Skeletal muscle satellite cell (primary cell): ENCODE data around the gene SLC16A14.

Source experiments
- H3K27me3 ChIP-seq: 2 replicates; pipeline ENCODE4 v1.7.0; 2013; ENCODE audit warnings: low read length; ENCODE audit not compliant: control insufficient read depth, insufficient read depth
- H3K36me3 ChIP-seq: 2 replicates; pipeline ENCODE4 v1.7.0; 2013; ENCODE audit warnings: mild to moderate bottlenecking, control low read depth, low read length; ENCODE audit not compliant: insufficient read depth
- H3K4me1 ChIP-seq: 2 replicates; pipeline ENCODE4 v1.7.0; 2013; ENCODE audit warnings: low read length; ENCODE audit not compliant: control insufficient read depth, insufficient read depth
- H3K4me2 ChIP-seq: 2 replicates; pipeline ENCODE4 v1.7.0; 2013; ENCODE audit warnings: mild to moderate bottlenecking, low read length
- H3K4me3 ChIP-seq: 2 replicates; pipeline ENCODE4 v1.7.0; 2013; ENCODE audit warnings: low read length
- H3K9ac ChIP-seq: 2 replicates; pipeline ENCODE4 v1.7.0; 2013; ENCODE audit warnings: mild to moderate bottlenecking, low read depth, low read length, moderate library complexity
- H3K9me3 ChIP-seq: replicated peaks from 2 replicates; pipeline ENCODE4 v1.7.0; 2013; ENCODE audit warnings: mild to moderate bottlenecking, control low read depth, low read length

The SLC16A14 gene

GRCh38 chr2:230019742-230020141 is 49.0 kb downstream of the SLC16A14 start:
- no peak overlapping the region for H3K4me2 ChIP-seq
- H3K9me3 ChIP-seq, result no peaks in the 10 kb centered on the region
- H3K4me1 ChIP-seq, result no peaks in the 10 kb centered on the region
- H3K9ac ChIP-seq, result no peak overlapping the region
- H3K27me3 ChIP-seq, result no peaks in the 10 kb centered on the region
- no peak overlapping the region for H3K4me3 ChIP-seq
- no peaks in the 10 kb centered on the region for H3K36me3 ChIP-seq

DNA sequence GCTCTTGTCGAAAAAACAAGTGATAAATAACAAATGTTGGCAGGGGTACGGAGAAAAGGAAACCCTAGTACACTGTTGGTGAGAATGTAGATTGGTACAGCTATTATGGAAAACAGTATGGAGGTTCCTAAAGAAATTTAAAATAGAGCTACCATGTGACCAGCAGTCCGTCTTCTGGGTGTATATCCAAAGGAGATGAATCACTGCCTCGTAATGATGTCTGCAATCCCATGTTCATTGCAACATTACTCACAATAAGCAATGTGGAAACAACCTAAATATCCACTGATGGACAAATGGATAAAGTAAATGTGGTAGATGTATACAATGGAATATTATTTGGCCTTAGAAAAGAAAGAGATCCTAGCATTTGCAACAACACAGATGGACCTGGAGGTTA is 50.6 kb downstream of the SLC16A14 start:
- Histone ChIP-seq H3K27me3 (no peaks in the 10 kb centered on the region), H3K4me1 (no peaks in the 10 kb centered on the region), H3K9ac (no peak overlapping the region), H3K9me3 (no peaks in the 10 kb centered on the region), H3K4me3 (no peak overlapping the region), H3K36me3 (no peaks in the 10 kb centered on the region), H3K4me2 (no peak overlapping the region)

DNA sequence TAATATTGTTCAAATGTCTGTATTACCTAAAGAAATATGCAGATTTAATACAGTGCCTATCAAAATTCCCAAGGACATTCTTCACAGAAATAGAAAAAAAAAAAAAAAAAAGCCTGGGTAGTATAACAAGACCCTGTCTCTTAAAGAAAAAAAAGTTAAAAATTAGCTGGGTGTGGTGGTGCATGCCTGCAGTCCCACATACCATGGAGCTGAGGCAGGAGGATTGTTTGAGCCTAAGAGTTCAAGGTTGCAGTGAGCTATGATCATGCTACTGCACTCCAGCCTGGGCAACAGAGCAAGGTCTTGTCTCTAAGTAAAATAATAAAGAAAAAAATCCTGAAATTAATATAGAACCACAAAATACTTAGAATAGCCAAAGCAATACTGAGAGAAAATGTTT is 51.9 kb downstream of the SLC16A14 start:
- H3K4me3 ChIP-seq, result no peak overlapping the region
- no peaks in the 10 kb centered on the region for H3K9me3 ChIP-seq
- H3K27me3 ChIP-seq, result no peaks in the 10 kb centered on the region
- H3K36me3 ChIP-seq, result no peaks in the 10 kb centered on the region
- no peak overlapping the region for H3K4me2 ChIP-seq
- H3K4me1 ChIP-seq, result no peaks in the 10 kb centered on the region
- H3K9ac ChIP-seq, result no peak overlapping the region

GRCh38 chr2:230012267-230012884 is 56.3 kb downstream of the SLC16A14 start:
- H3K36me3 ChIP-seq, result no peaks in the 10 kb centered on the region
- H3K4me2 ChIP-seq, result no peak overlapping the region
- no peaks in the 10 kb centered on the region for H3K9me3 ChIP-seq
- no peak overlapping the region for H3K4me3 ChIP-seq
- H3K27me3 ChIP-seq, result no peaks in the 10 kb centered on the region
- H3K4me1 ChIP-seq, result peaks cover 4% of the 10 kb centered on the region
- H3K9ac ChIP-seq, result no peak overlapping the region

- Histone ChIP-seq H3K4me1 (peaks cover 4% of the 10 kb centered on the region), H3K4me2 (no peak overlapping the region), H3K9ac (no peak overlapping the region)
These were observed 57.1 kb downstream of the SLC16A14 start for GRCh38 chr2:230011617-230012016.

DNA sequence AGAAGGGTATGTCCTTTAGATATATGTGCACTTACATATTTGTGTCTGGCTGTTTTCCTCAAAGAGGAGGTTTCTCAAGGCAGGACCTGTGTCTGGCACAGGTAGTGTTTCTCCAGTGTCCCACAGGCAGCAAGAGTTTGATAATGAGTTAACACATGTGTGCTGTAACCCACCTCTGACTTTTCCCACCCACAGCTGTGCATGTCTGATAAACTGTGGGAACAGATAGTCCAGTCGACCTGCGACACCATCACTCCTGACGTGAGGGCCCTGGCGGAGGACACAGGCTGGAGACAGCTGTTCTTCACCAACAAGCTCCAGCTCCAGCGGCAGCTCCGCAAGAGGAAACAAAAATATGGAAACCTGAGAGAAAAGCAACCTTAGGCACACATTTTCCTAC is 58.2 kb downstream of the SLC16A14 start:
- Histone ChIP-seq H3K9me3 (no peaks in the 10 kb centered on the region), H3K4me2 (no peak overlapping the region), H3K4me3 (no peak overlapping the region), H3K9ac (no peak overlapping the region), H3K36me3 (no peaks in the 10 kb centered on the region), H3K27me3 (no peaks in the 10 kb centered on the region), H3K4me1 (peaks cover 4% of the 10 kb centered on the region)

More at GRCh38 chr2:230011617-230012016, 57.1 kb downstream of the SLC16A14 start:
- Histone ChIP-seq H3K27me3 (no peaks in the 10 kb centered on the region), H3K9me3 (no peaks in the 10 kb centered on the region), H3K36me3 (no peaks in the 10 kb centered on the region), H3K4me3 (no peak overlapping the region)

DNA sequence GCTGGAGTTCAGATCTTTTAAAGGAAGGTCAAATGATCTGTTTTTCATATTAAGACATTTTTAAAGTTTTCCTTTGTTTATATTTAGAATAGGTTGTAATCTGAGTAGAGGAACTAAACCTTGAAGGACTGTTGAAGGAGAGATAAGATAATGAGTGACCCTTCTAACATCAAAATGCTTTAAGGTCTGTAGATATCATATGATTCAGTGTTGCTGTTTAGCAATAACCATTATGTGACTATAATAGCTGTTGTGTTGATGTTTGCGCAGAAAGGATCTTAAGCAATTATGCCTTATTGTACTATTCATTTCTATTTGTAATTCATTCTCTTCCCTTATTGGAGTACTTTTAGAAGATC is 60.0 kb downstream of the SLC16A14 start:
- H3K4me1 ChIP-seq, result peaks cover 4% of the 10 kb centered on the region
- no peak overlapping the region for H3K4me2 ChIP-seq
- H3K4me3 ChIP-seq, result no peak overlapping the region
- no peaks in the 10 kb centered on the region for H3K9me3 ChIP-seq
- H3K9ac ChIP-seq, result no peak overlapping the region
- no peaks in the 10 kb centered on the region for H3K36me3 ChIP-seq
- H3K27me3 ChIP-seq, result no peaks in the 10 kb centered on the region

- H3K4me1 ChIP-seq, result peaks cover 4% of the 10 kb centered on the region
- no peaks in the 10 kb centered on the region for H3K9me3 ChIP-seq
- H3K4me3 ChIP-seq, result no peak overlapping the region
- H3K4me2 ChIP-seq, result peak overlapping the region; percentile 25
- H3K36me3 ChIP-seq, result no peaks in the 10 kb centered on the region
- H3K27me3 ChIP-seq, result no peaks in the 10 kb centered on the region
- H3K9ac ChIP-seq, result no peak overlapping the region
These were observed 60.6 kb downstream of the SLC16A14 start for GRCh38 chr2:230007931-230008707.

DNA sequence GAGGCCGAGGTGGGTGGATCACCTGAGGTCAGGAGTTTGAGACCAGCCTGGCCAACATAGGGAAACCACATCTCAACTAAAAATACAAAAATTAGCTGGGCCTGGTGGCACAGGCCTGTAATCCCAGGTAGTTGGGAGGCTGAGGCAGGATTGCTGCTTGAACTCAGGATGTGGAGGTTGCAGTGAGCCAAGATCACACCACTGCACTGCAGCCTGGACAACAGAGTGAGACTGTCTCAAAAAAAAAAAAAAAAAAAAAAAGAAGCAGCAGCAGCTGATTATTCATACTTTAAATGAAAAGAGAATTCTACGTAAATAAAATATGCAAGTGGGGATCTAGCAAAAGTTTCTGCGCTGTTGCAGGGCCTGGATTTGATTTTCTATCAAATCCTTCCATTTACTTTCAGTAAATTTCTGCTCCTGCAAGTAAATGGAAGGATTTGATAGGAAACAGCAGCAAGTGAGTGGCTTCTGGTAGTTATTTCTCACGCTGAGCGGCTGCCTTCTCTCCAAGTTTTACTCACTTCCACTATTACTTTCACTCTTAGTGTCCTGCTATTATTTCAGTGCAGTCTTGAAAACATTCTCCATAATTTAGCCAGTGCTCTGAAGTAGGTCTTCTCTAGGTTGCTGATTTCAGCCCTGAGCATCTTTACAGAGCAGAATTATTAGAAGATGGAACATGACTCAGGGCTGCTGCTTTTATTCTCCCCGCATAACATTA is 68.4 kb downstream of the SLC16A14 start:
- no peak overlapping the region for H3K4me3 ChIP-seq
- H3K27me3 ChIP-seq, result no peaks in the 10 kb centered on the region
- H3K9ac ChIP-seq, result no peak overlapping the region
- no peaks in the 10 kb centered on the region for H3K9me3 ChIP-seq
- no peaks in the 10 kb centered on the region for H3K36me3 ChIP-seq
- no peak overlapping the region for H3K4me2 ChIP-seq
- no peaks in the 10 kb centered on the region for H3K4me1 ChIP-seq

DNA sequence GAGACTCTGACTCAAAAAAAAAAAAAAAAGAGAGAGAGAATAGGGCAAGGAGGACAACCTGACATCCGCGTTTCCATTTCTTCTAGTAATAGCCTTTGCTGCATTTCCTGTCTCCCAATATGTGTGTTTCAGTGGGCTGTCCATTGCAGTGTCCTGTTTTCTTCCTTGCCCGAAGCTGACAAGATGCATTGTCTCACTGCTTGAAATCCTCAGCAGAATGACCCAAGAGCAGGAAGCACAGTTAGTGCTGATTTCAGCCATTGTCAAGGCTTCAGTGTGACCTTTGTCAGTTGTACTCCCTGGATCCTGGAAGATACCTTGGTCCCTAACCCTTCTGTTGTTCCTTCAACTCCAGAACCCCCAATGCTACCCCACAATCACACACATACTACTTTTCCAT is 71.2 kb downstream of the SLC16A14 start:
- H3K4me2 ChIP-seq, result no peak overlapping the region

DNA sequence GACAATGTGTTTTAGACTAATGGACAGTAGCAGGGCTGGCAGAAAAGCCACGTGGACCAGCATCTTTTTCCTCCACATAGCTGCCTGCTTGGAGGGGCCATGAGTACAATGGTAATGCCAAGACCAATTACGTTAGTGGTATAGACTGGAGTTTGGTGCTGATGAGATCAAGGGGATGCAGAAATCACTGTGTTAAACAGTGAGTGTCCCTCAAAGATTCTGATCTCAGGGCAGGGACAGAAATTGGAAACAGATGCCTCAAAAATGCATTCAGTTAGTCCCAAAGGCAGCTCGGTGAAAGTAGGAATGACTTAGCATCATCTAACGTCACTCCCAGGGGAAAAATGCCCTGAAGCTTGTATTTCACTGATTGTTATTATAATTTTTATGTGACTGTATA is 72.4 kb downstream of the SLC16A14 start:
- Histone ChIP-seq H3K9me3 (no peaks in the 10 kb centered on the region), H3K4me3 (no peak overlapping the region), H3K4me1 (no peaks in the 10 kb centered on the region), H3K9ac (no peak overlapping the region), H3K4me2 (no peak overlapping the region), H3K27me3 (no peaks in the 10 kb centered on the region), H3K36me3 (no peaks in the 10 kb centered on the region)

More for the DNA sequence above, 71.2 kb downstream of the SLC16A14 start:
- no peaks in the 10 kb centered on the region for H3K9me3 ChIP-seq
- H3K4me3 ChIP-seq, result no peak overlapping the region
- H3K36me3 ChIP-seq, result no peaks in the 10 kb centered on the region
- H3K27me3 ChIP-seq, result no peaks in the 10 kb centered on the region
- H3K4me1 ChIP-seq, result no peaks in the 10 kb centered on the region
- H3K9ac ChIP-seq, result no peak overlapping the region
